ENCODE data around the gene HDC. TPM values are rescaled to one million over a fixed set of nuclear protein-coding genes. Genes with fewer than 3 reads are reported as not detected.

Gene HDC
- total RNA-seq, 1 experiment from 2014 or later, result not detected

- TF ChIP-seq CTCF (IDR thresholded peaks at IDR 0.05 in 2 of 3, conservative IDR thresholded peaks at IDR 0.05 in 1 of 3; ENCODE audit: borderline replicate concordance in 1 of 3, insufficient read depth in 1 of 3, low read depth in 2 of 3, low read length in 2 of 3) (no peak), SP1 (IDR thresholded peaks at IDR 0.05; ENCODE audit: low read depth) (no peak), FOSL1 (IDR thresholded peaks at IDR 0.05; ENCODE audit: low read depth) (no peak), SRF (IDR thresholded peaks at IDR 0.05; ENCODE audit: low read depth) (no peak), CBX3 (IDR thresholded peaks at IDR 0.05; ENCODE audit: low read depth) (no peak), YY1 (IDR thresholded peaks at IDR 0.05; ENCODE audit: extremely low read depth, insufficient replicate concordance, low read depth, low read length) (no peak), ELF1 (IDR thresholded peaks at IDR 0.05; ENCODE audit: borderline replicate concordance, low read depth) (no peak), POLR2AphosphoS5 (IDR thresholded peaks at IDR 0.05; ENCODE audit: low read depth, low read length) (no peak), JUND (IDR thresholded peaks at IDR 0.05) (no peak), ATF3 (IDR thresholded peaks at IDR 0.05) (no peak), EZH2 (IDR thresholded peaks at IDR 0.05) (no peak), EGR1 (IDR thresholded peaks at IDR 0.05; ENCODE audit: low read depth) (no peak), TCF7L2 (IDR thresholded peaks at IDR 0.05; ENCODE audit: borderline replicate concordance, extremely low read depth, insufficient read depth, insufficient read length) (no peak), SIN3A (IDR thresholded peaks at IDR 0.05; ENCODE audit: low read depth) (no peak), MAX (IDR thresholded peaks at IDR 0.05) (no peak), ZFX (IDR thresholded peaks at IDR 0.05) (no peak), POLR2A (IDR thresholded peaks at IDR 0.05; ENCODE audit: borderline replicate concordance, extremely low read depth, insufficient read depth, insufficient read length) (no peak), REST (IDR thresholded peaks at IDR 0.05; ENCODE audit: low read depth) (no peak), ZNF274 (IDR thresholded peaks at IDR 0.05; ENCODE audit: low read depth, low read length) (no peak), RAD21 (IDR thresholded peaks at IDR 0.05; ENCODE audit: low read depth) (no peak)
- Histone ChIP-seq H3K4me2 (ENCODE audit: low read length) (no peak overlapping the region), H3K4me1 (ENCODE audit: control insufficient read depth in 1 of 2, insufficient read depth in 2 of 2, low read length in 2 of 2) (no peaks in the 10 kb centered on the region), H3K27ac (ENCODE audit: low read depth, low read length) (no peak overlapping the region), H2AFZ (ENCODE audit: low read depth, low read length, poor library complexity, severe bottlenecking) (no peak overlapping the region), H3K36me3 (ENCODE audit: control insufficient read depth in 1 of 2, insufficient read depth in 2 of 2, low read length in 2 of 2) (no peaks in the 10 kb centered on the region), H3K27me3 (ENCODE audit: insufficient read depth, low read length) (no peaks in the 10 kb centered on the region), H3K9me2 (ENCODE audit: insufficient read depth) (no peaks in the 10 kb centered on the region), H3K4me3 (replicated peaks in 1 of 2; ENCODE audit: low read depth in 1 of 2, low read length in 2 of 2) (no peak overlapping the region), H3K79me2 (ENCODE audit: insufficient read depth, low read length) (no peaks in the 10 kb centered on the region), H3K9ac (ENCODE audit: low read length) (no peak overlapping the region), H4K20me1 (ENCODE audit: insufficient read depth) (no peaks in the 10 kb centered on the region), H3K9me3 (ENCODE audit: control insufficient read depth in 1 of 2, insufficient read depth in 1 of 2, low read depth in 1 of 2, low read length in 2 of 2) (no peaks in the 10 kb centered on the region)
- ATAC-seq (no peak), DNase-seq (ENCODE audit: low read depth, low spot score) (no peak)
- ChIA-PET CTCF (no interaction called here), RAD21 (ENCODE audit: low non-redundant PET in 1 of 2, low total read pairs in 2 of 2, uncharacterized antibody in 2 of 2, unreplicated experiment in 2 of 2) (no interaction called here), POLR2A (no interaction called here)
- BruUV-seq (replicated peaks), result no TSS peak
- intact Hi-C loops (cut with micrococcal nuclease), result no loop called here
Measured at GRCh38 chr15:50275091-50275490, 9.6 kb upstream of the HDC start.
